ENCODE results near the gene HIGD1B.

Gene HIGD1B

DNA sequence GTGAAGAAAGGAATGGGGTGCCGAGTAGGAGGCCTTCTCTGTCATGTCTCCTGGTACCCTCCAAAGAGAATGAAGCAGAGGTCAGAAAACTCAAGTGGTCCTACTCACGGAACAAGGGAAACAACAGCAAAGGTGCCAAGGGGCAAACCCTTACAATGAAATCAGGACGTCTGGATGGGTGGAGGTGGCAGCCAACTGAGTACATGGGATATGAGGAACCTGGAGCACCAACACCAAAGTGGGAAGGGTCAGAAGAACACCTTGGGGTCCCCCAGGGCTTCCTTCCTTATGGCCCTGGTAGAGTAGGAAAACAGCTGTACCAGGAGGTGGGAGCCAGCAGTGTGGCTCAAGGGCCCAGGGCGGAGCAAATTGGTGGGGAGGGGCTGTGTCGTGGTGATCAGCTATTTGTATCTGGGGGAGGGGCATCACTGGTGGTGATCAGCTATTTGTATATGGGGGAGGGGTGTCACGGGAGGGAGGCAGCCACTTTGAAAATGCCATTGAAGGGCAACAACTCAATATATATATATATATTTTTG is 643 bp downstream of the HIGD1B start:
- Histone ChIP-seq H3K4me3 (ENCODE audit: insufficient read depth, low read length, poor library complexity, severe bottlenecking) (no peak overlapping the region), H3K27ac (ENCODE audit: low read depth, low read length) (no peak overlapping the region), H3K36me3 (ENCODE audit: low read length) (no peaks in the 10 kb centered on the region), H3K27me3 (ENCODE audit: low read length) (no peaks in the 10 kb centered on the region), H3K79me2 (ENCODE audit: insufficient read depth, low read length) (no peaks in the 10 kb centered on the region), H3K9me3 (ENCODE audit: insufficient read depth, low read length) (no peaks in the 10 kb centered on the region), H3K4me2 (ENCODE audit: low read depth, low read length, poor library complexity, severe bottlenecking) (no peak overlapping the region), H4K20me1 (ENCODE audit: low read depth, low read length) (no peaks in the 10 kb centered on the region), H2AFZ (ENCODE audit: low read depth, low read length, severe bottlenecking) (no peak overlapping the region), H3F3A (ENCODE audit: insufficient read depth) (no peaks in the 10 kb centered on the region), H3K9me2 (replicated peaks; ENCODE audit: insufficient read depth, low read length) (no peaks in the 10 kb centered on the region), H3K9ac (ENCODE audit: low read length) (no peak overlapping the region)
- TF ChIP-seq CTCF (IDR thresholded peaks at IDR 0.05; ENCODE audit: insufficient read depth, low read length, poor library complexity, severe bottlenecking), result no peak

GRCh38 chr17:44848961-44849489 is 1.3 kb downstream of the HIGD1B start:
- H3K4me3 ChIP-seq (ENCODE audit: insufficient read depth, low read length, poor library complexity, severe bottlenecking), result no peak overlapping the region
- H3K9me2 ChIP-seq (replicated peaks; ENCODE audit: insufficient read depth, low read length), result no peaks in the 10 kb centered on the region
- no peak overlapping the region for H3K4me2 ChIP-seq (ENCODE audit: low read depth, low read length, poor library complexity, severe bottlenecking)
- H3K9me3 ChIP-seq (ENCODE audit: insufficient read depth, low read length), result no peaks in the 10 kb centered on the region
- no peaks in the 10 kb centered on the region for H3K27me3 ChIP-seq (ENCODE audit: low read length)
- no peaks in the 10 kb centered on the region for H4K20me1 ChIP-seq (ENCODE audit: low read depth, low read length)
- H2AFZ ChIP-seq (ENCODE audit: low read depth, low read length, severe bottlenecking), result no peak overlapping the region
- no peaks in the 10 kb centered on the region for H3F3A ChIP-seq (ENCODE audit: insufficient read depth)
- H3K36me3 ChIP-seq (ENCODE audit: low read length), result no peaks in the 10 kb centered on the region
- H3K27ac ChIP-seq (ENCODE audit: low read depth, low read length), result no peak overlapping the region
- no peak overlapping the region for H3K9ac ChIP-seq (ENCODE audit: low read length)
- TF ChIP-seq EZH2phosphoT487 (conservative IDR thresholded peaks at IDR 0.05; ENCODE audit: low read length) (no peak), CTCF (IDR thresholded peaks at IDR 0.05; ENCODE audit: insufficient read depth, low read length, poor library complexity, severe bottlenecking) (no peak)
- H3K79me2 ChIP-seq (ENCODE audit: insufficient read depth, low read length), result no peaks in the 10 kb centered on the region

- H3K4me2 ChIP-seq (ENCODE audit: low read depth, low read length, poor library complexity, severe bottlenecking), result no peak overlapping the region
- no peaks in the 10 kb centered on the region for H3F3A ChIP-seq (ENCODE audit: insufficient read depth)
- H3K36me3 ChIP-seq (ENCODE audit: low read length), result no peaks in the 10 kb centered on the region
- H3K9me2 ChIP-seq (replicated peaks; ENCODE audit: insufficient read depth, low read length), result no peaks in the 10 kb centered on the region
- H3K9ac ChIP-seq (ENCODE audit: low read length), result no peak overlapping the region
- H3K79me2 ChIP-seq (ENCODE audit: insufficient read depth, low read length), result no peaks in the 10 kb centered on the region
- no peak overlapping the region for H2AFZ ChIP-seq (ENCODE audit: low read depth, low read length, severe bottlenecking)
- no peaks in the 10 kb centered on the region for H4K20me1 ChIP-seq (ENCODE audit: low read depth, low read length)
- TF ChIP-seq CTCF (IDR thresholded peaks at IDR 0.05; ENCODE audit: insufficient read depth, low read length, poor library complexity, severe bottlenecking) (no peak), EZH2phosphoT487 (conservative IDR thresholded peaks at IDR 0.05; ENCODE audit: low read length) (no peak)
- H3K27ac ChIP-seq (ENCODE audit: low read depth, low read length), result no peak overlapping the region
- no peaks in the 10 kb centered on the region for H3K9me3 ChIP-seq (ENCODE audit: insufficient read depth, low read length)
- H3K4me3 ChIP-seq (ENCODE audit: insufficient read depth, low read length, poor library complexity, severe bottlenecking), result no peak overlapping the region
- H3K27me3 ChIP-seq (ENCODE audit: low read length), result no peaks in the 10 kb centered on the region
Observed at GRCh38 chr17:44850025-44850424, 2.3 kb downstream of the HIGD1B start.

Measured in SU-DHL-6 (cell line).